Stimulated activated CD8-positive, alpha-beta memory T cell treated with anti-CD3 and anti-CD28 coated beads, Interleukin-7, amount 100 ng/mL, for 4 hours (primary cell): ENCODE results near the gene NET1.

ENCODE experiments used
- DNase-seq, 2 donors: peaks; one replicate each; pipeline ENCODE4 v3.0.0-alpha.2; 2020; ENCODE audit warnings: low read depth in 2 of 2

The NET1 gene

DNA sequence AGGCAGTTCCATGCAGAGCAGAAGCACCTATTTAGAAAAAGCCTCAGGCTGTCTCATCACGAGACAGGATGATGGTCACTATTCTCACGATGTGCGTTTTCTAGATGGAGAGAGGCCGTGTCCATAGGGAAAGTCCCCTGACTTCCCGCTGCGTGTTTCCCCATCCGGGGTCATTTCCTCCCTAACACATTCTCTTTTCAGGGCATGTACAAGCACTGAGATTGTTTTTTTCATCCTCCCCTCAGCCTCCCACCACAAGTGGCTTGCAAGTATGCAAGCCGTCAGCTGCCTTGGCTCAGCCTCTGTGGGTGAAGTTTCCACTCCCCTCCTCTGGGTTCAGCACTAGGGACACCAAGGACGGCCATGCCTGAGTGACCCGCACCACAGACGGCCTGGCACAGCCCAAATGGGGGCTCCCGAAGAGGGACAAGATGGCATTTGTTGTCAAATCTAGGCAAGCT is 89.7 kb downstream of the NET1 start:
- DNase-seq: no peak

DNA sequence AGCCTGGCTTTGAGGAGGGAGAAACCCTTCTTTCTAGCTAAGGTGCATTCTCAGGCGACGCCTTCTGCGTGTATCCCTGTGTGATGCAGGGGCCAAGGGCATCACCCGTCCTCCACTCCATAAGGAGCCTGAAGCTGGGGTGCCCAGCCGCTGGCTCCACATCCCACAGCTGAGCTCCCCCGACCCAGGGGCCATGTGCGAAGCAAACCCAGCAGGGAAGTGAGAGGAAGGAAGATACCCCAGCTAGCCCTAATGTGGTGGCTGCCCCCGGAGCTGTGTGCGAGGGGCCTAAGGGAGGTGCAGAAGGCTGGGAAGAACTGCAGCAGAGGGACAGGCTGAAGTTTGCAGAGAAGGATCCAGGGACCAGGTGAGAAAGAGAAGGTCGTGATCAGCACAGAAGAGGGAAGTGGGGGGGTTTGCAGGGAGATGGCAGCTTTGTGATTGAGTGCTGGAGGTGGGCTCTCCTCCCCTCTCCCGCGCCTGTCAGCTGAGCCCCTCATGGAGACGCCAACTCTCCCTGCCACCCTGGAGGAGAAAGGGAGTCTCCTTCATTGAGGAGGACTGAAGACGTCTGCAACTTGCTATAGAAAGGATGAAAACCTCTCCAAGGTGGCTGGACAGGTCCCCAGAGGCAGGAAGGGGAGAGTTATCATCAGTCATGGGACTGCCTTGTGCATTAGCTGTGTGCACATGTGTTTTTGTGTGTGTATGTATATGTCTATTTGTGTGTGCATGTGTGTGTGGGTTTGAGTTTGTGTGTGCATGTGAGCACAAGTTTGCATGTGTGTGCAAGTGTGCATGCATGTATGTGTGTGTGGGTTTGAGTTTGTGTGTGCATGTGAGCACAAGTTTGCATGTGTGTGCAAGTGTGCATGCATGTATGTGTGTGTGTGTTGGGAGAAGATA is 90.5 kb downstream of the NET1 start:
- no peak for DNase-seq

DNA sequence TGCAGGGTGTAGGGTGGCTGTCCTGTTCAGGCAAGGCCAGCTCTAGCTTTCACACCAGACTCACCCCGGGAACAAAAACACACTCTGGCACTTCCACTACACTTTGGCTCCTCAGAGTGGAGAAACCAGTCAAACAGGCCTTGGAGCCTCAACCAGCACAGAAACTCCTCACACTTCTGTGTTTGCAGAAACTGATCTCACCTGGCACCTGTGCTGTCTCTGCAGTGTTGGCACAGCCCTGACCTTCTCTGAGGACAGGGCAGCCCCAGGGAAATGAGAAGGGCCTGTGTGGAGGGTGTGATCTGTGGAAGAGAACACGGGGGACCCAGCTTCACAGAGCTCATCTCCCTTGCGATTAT is 91.1 kb downstream of the NET1 start:
- DNase-seq: no peak

DNA sequence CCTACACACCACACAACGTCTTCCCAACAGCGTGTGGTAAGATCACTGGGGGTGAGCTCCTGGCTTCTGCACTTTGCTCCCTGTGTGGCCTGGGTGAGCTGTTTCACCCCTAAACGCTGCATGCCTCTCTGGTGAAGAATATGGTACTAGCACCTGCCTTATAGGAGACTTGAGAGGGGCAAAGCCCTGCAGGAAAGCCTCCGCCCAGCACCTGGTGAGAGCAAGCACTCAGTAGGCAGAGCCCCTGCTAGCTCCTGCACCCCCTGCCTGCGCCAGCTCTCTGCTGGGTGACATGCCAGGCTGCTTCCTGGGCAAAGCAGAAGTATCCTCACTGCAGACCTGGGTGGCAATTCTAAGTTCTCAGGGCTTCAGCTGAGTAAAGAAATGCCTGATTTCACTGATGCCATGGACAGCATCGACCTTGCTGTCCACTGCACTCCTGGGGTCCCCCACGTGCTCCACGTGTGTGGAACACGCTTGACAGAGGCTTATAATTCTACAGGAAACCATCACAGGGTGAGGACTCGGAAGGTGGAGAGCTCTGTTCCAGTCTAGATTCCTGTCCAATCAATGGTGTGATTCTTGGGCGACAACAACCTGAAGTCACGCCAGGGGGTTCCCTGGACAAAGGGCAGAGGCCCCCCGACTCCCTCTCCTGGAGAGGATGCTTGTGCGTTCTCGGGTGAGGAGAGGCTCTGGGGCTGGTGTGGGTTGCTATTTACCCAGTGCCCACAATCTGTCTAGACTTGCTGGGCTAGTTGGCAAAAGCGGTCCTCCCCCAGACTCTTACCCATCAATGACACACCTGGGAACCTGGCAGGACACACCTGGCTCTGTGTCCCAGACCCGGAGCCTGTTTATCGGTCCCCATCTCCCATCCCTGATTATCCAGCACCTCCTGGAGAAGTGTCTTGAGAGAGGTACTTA is 92.1 kb downstream of the NET1 start:
- DNase-seq: no peak

DNA sequence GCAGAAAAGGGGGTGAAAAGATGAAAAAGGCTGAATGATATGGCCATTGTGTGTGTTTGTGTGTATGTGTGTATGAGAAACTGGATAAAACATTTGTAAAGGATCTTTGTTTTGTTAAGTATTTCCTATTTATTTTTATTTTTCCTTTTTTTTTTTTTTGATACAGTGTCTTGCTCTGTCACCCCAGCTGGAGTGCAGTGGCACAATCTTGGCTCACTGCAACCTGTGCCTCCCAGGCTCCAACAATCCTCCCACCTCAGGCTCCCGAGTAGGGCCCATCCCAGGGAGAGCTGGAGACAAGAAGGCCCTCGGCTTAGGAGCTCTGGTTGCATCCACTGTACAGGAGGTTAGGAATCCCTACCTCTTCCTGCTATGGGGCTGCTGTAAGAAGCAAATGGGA is 93.9 kb downstream of the NET1 start:
- DNase-seq: no peak

DNA sequence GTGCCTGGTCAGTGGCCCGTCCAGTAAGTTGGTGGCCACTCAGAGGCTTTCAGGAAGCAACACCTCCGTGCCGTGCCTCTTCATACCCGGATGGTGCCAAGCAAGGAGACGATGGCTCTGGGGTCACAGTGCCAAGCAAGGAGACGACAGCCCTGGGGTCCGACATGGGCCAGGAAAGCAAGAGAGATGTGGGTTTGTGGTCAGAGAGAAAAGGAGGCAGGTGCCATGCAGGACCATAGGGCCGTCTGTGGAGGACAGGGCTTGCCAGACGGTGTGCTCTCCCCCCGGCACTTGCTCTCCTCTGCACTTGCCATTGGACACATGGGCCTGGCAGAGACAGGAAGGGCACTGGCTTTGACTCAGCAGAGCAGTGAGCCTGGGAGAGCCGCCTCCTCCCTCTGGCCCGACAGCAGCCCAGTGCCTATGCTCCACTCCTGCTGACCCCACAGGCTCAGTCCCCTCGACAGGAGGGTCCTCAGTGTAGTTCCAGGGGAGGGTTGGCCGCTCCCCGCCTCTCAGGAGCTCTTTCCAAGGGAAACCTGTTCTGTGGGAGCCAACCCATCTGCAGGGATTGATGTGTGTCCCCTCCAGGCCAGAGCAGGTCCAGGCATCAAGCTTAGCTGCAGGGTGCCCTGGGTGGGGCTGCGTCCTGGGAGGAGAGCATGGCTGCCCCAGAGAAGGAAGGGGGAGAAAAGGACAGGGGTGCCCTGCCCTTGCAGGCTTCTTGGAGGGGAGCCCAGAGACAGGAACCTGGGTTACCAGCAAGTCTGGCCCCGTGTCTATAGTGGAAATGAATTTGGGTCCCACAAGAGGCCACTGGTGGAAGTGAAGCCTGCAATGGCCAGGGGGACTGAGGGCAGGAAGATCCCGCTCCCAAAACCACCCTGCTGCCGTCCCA is 94.6 kb downstream of the NET1 start:
- no peak for DNase-seq

DNA sequence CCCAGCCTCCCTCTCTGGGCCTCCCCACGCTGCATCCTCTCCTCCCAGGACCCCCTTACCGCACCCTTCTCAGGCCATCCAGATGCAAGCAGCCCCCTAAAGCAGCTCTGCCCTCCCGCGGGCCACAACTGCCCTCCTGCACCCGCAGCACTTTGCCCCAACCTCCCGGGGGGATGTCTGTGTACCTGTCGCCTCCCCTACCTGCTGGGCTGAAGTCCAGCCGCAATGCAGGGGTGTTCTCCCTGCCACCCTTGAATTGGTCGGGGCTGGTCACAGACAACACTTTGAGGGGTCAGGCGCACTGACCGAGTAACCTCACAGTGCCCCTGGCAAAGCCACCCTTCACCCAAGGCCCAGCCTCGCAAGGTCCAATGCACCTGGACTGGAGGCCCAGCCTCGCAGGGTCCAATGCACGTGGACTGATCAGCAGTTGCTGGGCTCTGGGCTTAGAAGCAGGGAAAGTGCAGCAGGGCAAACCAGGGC is 95.3 kb downstream of the NET1 start:
- no peak for DNase-seq

DNA sequence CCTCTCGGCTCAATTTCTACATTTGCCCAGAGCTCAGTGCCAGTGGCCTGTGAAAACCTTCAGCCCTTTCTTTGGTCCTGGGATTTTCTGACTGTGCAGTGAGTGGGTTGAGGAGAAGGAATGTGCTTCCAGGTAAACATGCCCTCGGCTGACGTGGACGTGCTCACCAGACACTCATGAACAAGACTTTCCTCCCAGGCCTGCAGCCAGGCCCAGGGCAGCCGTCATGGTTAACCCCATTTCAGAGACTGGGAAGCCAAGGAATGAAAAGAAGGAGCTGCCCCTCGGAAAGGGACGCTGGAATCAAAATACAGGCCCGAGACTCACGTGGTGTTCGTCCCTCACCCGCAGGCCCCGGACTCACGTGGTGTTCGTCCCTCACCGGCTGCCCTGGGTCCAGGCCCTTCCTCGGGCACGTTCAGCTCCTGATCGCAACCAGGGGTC is 95.8 kb downstream of the NET1 start:
- DNase-seq: no peak
